ENCODE results near the gene MINK1. TPM values are rescaled to one million over a fixed set of nuclear protein-coding genes. Genes with fewer than 3 reads are reported as not detected.

The MINK1 gene
- total RNA-seq, 1 experiment from 2014 or later: 105 TPM

DNA sequence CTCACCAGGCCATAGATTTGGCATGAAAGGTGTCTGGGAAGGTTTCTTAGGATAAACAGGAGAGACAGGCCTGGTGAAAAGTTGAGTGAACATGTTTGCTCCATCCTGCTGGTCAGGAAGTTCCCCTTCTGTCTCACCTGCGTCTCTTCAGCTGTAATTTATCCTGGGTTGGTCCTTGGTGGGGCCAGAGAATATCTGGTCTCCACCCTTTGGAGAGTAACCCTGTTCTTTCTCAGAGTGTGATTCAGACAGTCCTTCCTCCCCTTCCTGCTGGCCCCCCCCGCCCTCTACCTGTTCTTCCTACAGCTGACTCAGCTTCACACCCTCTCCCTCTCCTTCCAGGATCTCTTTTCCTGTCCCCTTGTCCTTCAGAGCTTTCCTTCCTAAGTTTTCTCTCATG is 17.1 kb downstream of the MINK1 start (continued):
- no peak for TF ChIP-seq ZNF512 (CRISPR knock-in tag; IDR thresholded peaks at IDR 0.05; ENCODE audit: borderline replicate concordance)
- TF ChIP-seq ZNF416 (CRISPR knock-in tag; IDR thresholded peaks at IDR 0.05): no peak

GRCh38 chr17:4851084-4851483 is 17.9 kb downstream of the MINK1 start:
- ATAC-seq: no peak
- ChIA-PET CTCF (interaction anchor here (1.5 kb wide), 1 partner anchor 10 kb away, joined by 3 read pairs; no protein-coding TSS in a partner anchor), POLR2A (no interaction called here)
- H3K9me3 Mint-ChIP-seq: no peaks in the 10 kb centered on the region
- H3K27ac Mint-ChIP-seq: peak overlapping the region; percentile 88
- TF ChIP-seq GRHL2 (CRISPR knock-in tag; IDR thresholded peaks at IDR 0.05; ENCODE audit: insufficient replicate concordance, severe bottlenecking): no peak
- TF ChIP-seq NR1H2 (CRISPR knock-in tag; IDR thresholded peaks at IDR 0.05): no peak
- TF ChIP-seq, protein P1, sequence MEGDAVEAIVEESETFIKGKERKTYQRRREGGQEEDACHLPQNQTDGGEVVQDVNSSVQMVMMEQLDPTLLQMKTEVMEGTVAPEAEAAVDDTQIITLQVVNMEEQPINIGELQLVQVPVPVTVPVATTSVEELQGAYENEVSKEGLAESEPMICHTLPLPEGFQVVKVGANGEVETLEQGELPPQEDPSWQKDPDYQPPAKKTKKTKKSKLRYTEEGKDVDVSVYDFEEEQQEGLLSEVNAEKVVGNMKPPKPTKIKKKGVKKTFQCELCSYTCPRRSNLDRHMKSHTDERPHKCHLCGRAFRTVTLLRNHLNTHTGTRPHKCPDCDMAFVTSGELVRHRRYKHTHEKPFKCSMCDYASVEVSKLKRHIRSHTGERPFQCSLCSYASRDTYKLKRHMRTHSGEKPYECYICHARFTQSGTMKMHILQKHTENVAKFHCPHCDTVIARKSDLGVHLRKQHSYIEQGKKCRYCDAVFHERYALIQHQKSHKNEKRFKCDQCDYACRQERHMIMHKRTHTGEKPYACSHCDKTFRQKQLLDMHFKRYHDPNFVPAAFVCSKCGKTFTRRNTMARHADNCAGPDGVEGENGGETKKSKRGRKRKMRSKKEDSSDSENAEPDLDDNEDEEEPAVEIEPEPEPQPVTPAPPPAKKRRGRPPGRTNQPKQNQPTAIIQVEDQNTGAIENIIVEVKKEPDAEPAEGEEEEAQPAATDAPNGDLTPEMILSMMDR (IDR thresholded peaks at IDR 0.05): no peak
- no peak for TF ChIP-seq ZNF121 (CRISPR knock-in tag; IDR thresholded peaks at IDR 0.05)
- no peak for TF ChIP-seq TCF7 (CRISPR knock-in tag; IDR thresholded peaks at IDR 0.05; ENCODE audit: low read depth)
- TF ChIP-seq E2F4 (CRISPR knock-in tag; IDR thresholded peaks at IDR 0.05; ENCODE audit: borderline replicate concordance, low read depth): no peak
- TF ChIP-seq ATF2 (CRISPR knock-in tag; IDR thresholded peaks at IDR 0.05; ENCODE audit: borderline replicate concordance, low read depth): no peak
- TF ChIP-seq NR3C1 (CRISPR knock-in tag; conservative IDR thresholded peaks at IDR 0.05; ENCODE audit: low read depth): no peak
- TF ChIP-seq FOXJ3 (CRISPR knock-in tag; IDR thresholded peaks at IDR 0.05; ENCODE audit: borderline replicate concordance): no peak
- no peak for TF ChIP-seq CBFB (CRISPR knock-in tag; IDR thresholded peaks at IDR 0.05; ENCODE audit: low read depth)
- no peak for TF ChIP-seq SP1 (CRISPR knock-in tag; conservative IDR thresholded peaks at IDR 0.05)
- H3K4me3 Mint-ChIP-seq: no peak overlapping the region
- no peak for DNase-seq (ENCODE audit: low spot score)
- H3K36me3 Mint-ChIP-seq: no peaks in the 10 kb centered on the region
- peaks cover 71% of the 10 kb centered on the region for H3K4me1 Mint-ChIP-seq
- no peaks in the 10 kb centered on the region for H3K27me3 Mint-ChIP-seq (ENCODE audit: low read depth)

- CTCF ChIA-PET: no interaction called here
- Mint-ChIP-seq H3K36me3 (no peaks in the 10 kb centered on the region), H3K4me1 (peaks cover 73% of the 10 kb centered on the region), H3K27me3 (ENCODE audit: low read depth) (no peaks in the 10 kb centered on the region), H3K27ac (peak overlapping the region; percentile 90), H3K4me3 (no peak overlapping the region), H3K9me3 (no peaks in the 10 kb centered on the region)
- DNase-seq (ENCODE audit: low spot score) (no peak), ATAC-seq (no peak)
- TF ChIP-seq RELA (CRISPR knock-in tag; IDR thresholded peaks at IDR 0.05; ENCODE audit: borderline replicate concordance) (no peak), STAT6 (CRISPR knock-in tag; conservative IDR thresholded peaks at IDR 0.05; ENCODE audit: low read depth) (no peak), ZNF396 (CRISPR knock-in tag; IDR thresholded peaks at IDR 0.05; ENCODE audit: borderline replicate concordance) (no peak)
- TF ChIP-seq, protein P2, sequence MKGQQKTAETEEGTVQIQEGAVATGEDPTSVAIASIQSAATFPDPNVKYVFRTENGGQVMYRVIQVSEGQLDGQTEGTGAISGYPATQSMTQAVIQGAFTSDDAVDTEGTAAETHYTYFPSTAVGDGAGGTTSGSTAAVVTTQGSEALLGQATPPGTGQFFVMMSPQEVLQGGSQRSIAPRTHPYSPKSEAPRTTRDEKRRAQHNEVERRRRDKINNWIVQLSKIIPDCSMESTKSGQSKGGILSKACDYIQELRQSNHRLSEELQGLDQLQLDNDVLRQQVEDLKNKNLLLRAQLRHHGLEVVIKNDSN (CRISPR knock-in tag; IDR thresholded peaks at IDR 0.05): no peak
- POLR2A ChIA-PET: no interaction called here
Measured at GRCh38 chr17:4852567-4853207, 19.5 kb downstream of the MINK1 start.

All from WTC11 (cell line).